Body of pancreas (tissue), 4 donors: ENCODE data around the gene TMEM255B. TPM values are rescaled to one million over a fixed set of nuclear protein-coding genes. Genes with fewer than 3 reads are reported as not detected.
"Not testable (repeated sequence)": the region's sequence is repeated elsewhere in the genome, so short reads cannot be mapped to it uniquely, and the experiment has no call there.

Experiments used
- ATAC-seq: fragments of 150-250 bp; one replicate; pipeline ENCODE4 v1.9.1; 2016
- DNase-seq, 4 donors: peaks; one replicate each; pipeline ENCODE4 v3.0.0-alpha.2; 2019
- H3K27ac ChIP-seq, 4 donors: fragments of 200-600 bp; sonication (generic); 1 replicate in 3 of 4; 2 replicates in 1 of 4; pipeline versions ENCODE4 v1.5.1 to v1.6.1; 2016 to 2019; ENCODE audit warnings: mild to moderate bottlenecking in 1 of 4, mixed read lengths in 1 of 4, moderate library complexity in 1 of 4
- H3K27me3 ChIP-seq, 2 donors: fragments of 200-600 bp; sonication (generic); one replicate each; pipeline ENCODE4 v1.6.0; 2016; ENCODE audit warnings: mild to moderate bottlenecking in 1 of 2
- H3K36me3 ChIP-seq, 2 donors: fragments of 200-600 bp; sonication (generic); replicated peaks in 1 of 2; 2 replicates each; pipeline ENCODE4 v1.5.1; 2016; ENCODE audit warnings: low read depth in 2 of 2; ENCODE audit not compliant: insufficient read depth in 1 of 2
- H3K4me1 ChIP-seq: fragments of 200-600 bp; sonication (generic); one replicate; pipeline ENCODE4 v1.6.0; 2016
- H3K4me3 ChIP-seq, 2 donors: fragments of 200-600 bp; sonication (generic); 1 replicate in 1 of 2; 2 replicates in 1 of 2; pipeline ENCODE4 v1.5.1; 2016 to 2019
- H3K9me3 ChIP-seq, 3 donors: fragments of 200-600 bp; sonication (generic); 1 replicate in 2 of 3; 2 replicates in 1 of 3; pipeline ENCODE4 v1.5.1; 2016
- POLR2A ChIP-seq, 3 donors: fragments of 450-650 bp; IDR thresholded peaks; one replicate each; pipeline ENCODE4 v1.6.1; 2016; ENCODE audit warnings: antibody characterized with exemption in 3 of 3, mild to moderate bottlenecking in 2 of 3
- WGBS, 2 donors: methylation state at CpG; one replicate each; pipeline ENCODE4 v1.1.5; 2017; 5-methylcytosine and 5-hydroxymethylcytosine counted together
- intact Hi-C: fragments of 100-400 bp; cut with DNase I; formaldehyde crosslinking; loops from one replicate; pipeline ENCODE4 v1.15.1; 2023
- total RNA-seq, 2 donors: library from RNA; depleted of rRNA; stranded (reverse); fragments of >200 nt; gene quantifications; one replicate each; pipeline ENCODE4 v1.1.0, GENCODE V29; 2016
- TF ChIP-seq, protein P1 (sequence below), 7 experiments: fragments of 450-650 bp in 4 of 7; fragments of 200-600 bp in 3 of 7; sonication (generic) in 3 of 7; IDR thresholded peaks; one replicate each; pipeline ENCODE4 v1.5.1; 2016 to 2019; ENCODE audit warnings: antibody characterized with exemption in 7 of 7

TMEM255B gene
- total RNA-seq, 2 donors from 2014 or later = 1.0 to 4.6 TPM

DNA sequence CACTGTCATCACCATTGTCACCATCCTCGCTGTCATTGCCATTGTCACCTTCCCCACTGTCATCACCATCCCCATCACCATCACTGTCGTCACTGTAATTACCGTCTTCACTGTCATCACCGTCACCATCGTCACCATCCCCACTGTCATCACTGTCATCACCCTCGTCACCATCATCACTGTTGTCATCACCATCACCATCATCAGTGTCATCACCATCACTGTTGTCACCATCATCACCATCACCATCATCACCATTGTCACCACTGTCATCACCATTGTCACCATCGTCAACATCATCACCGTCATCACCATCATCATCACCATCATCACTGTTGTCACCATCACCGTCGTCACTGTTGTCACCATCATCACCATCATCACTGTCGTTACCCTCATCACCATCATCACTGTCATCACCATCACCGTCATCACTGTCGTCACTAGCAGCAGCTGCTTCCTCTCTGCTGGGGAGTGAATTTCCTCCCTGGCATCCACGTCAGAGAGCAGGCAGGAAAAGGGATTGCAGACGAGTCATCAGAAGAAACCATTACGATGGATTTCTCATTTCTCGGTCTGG lies 27.3 kb downstream of the TMEM255B start:
- no peak overlapping the region for H3K27ac ChIP-seq
- DNase-seq = no peak
- no peaks in the 10 kb centered on the region for H3K36me3 ChIP-seq
- H3K9me3 ChIP-seq = no peaks in the 10 kb centered on the region
- intact Hi-C loops = no loop called here
- TF ChIP-seq, protein P1, sequence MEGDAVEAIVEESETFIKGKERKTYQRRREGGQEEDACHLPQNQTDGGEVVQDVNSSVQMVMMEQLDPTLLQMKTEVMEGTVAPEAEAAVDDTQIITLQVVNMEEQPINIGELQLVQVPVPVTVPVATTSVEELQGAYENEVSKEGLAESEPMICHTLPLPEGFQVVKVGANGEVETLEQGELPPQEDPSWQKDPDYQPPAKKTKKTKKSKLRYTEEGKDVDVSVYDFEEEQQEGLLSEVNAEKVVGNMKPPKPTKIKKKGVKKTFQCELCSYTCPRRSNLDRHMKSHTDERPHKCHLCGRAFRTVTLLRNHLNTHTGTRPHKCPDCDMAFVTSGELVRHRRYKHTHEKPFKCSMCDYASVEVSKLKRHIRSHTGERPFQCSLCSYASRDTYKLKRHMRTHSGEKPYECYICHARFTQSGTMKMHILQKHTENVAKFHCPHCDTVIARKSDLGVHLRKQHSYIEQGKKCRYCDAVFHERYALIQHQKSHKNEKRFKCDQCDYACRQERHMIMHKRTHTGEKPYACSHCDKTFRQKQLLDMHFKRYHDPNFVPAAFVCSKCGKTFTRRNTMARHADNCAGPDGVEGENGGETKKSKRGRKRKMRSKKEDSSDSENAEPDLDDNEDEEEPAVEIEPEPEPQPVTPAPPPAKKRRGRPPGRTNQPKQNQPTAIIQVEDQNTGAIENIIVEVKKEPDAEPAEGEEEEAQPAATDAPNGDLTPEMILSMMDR (IDR thresholded peaks at IDR 0.05) = no peak
- TF ChIP-seq POLR2A (IDR thresholded peaks at IDR 0.05) = no peak
- no peak overlapping the region for H3K4me3 ChIP-seq
- ATAC-seq = no peak
- no peaks in the 10 kb centered on the region for H3K4me1 ChIP-seq
- 75 to 76% methylated on average over 16 to 17 of the region's 17 CpGs for WGBS, 2 donors
- H3K27me3 ChIP-seq = no peaks in the 10 kb centered on the region

DNA sequence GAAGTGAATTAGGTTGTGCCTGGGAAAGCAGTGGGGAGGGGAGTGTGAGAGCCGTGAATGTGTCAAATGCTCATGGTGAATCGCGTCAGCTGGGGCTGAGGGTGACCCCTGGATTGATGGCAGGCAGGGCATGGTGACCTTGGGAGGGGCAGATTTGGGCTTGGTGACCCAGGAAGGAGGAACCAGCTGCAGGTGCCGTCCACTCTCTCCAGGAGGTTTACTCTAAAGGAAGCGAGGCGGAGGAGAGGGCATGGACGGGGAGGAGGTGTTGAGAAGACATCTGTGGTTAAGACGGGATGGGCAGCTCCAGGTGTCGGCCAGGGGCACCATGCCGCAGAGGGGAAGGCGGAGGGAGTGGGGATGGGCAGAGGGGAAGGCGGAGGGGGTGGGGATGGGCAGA lies 28.7 kb downstream of the TMEM255B start:
- 60% methylated on average over 8 to 11 of the region's 12 CpGs for WGBS, 2 donors
- TF ChIP-seq, protein P1 (IDR thresholded peaks at IDR 0.05) = no peak
- TF ChIP-seq POLR2A (IDR thresholded peaks at IDR 0.05) = no peak
- ATAC-seq (no peak), DNase-seq (no peak)
- Histone ChIP-seq H3K27me3 (no peaks in the 10 kb centered on the region), H3K36me3 (no peaks in the 10 kb centered on the region), H3K4me1 (no peaks in the 10 kb centered on the region), H3K27ac (no peak overlapping the region), H3K9me3 (no peaks in the 10 kb centered on the region), H3K4me3 (no peak overlapping the region)
- intact Hi-C loops = no loop called here

DNA sequence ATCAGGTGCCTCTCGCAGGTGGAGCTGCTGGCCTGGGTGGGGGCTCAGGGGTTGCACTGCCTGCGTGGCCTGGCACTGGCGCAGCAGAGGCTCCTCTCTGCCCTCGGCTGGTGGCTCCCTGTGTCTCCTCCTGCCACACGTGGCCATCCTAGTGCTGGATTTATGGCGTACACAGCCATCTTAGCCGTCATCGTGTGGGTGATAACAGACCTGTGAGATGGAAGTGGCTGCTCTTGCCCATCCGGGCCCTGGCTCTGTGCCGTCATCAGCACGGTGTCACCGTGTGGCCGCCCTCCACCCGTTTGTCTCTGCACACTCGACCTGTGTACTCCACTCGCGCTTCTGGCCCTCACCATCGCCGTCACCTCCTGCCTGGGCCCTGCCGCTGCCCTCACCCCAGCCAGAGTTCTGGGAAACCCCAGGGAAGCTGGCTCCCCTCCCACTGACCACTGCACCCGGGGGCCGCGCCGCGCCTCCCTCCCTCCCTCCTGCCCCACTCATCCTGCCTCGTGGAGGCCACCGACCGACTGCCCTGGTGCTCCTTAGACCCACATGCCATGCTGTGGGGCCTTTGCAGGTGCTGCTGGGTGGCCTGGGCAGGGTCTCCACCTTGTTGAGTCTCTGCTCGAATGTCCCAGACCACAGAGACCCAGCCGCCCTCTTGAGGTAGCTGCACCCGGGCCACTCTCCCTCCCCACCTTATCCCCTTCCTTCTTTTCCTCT lies 29.5 kb downstream of the TMEM255B start:
- WGBS, 2 donors = 74 to 83% methylated on average over 25 of the region's 31 CpGs
- Histone ChIP-seq H3K4me3 (no peak overlapping the region), H3K27me3 (no peaks in the 10 kb centered on the region), H3K27ac (no peak overlapping the region), H3K9me3 (no peaks in the 10 kb centered on the region), H3K4me1 (no peaks in the 10 kb centered on the region), H3K36me3 (no peaks in the 10 kb centered on the region)
- intact Hi-C loops = no loop called here
- ATAC-seq (no peak), DNase-seq (no peak)
- TF ChIP-seq, protein P1 (IDR thresholded peaks at IDR 0.05) = no peak
- no peak for TF ChIP-seq POLR2A (IDR thresholded peaks at IDR 0.05)

DNA sequence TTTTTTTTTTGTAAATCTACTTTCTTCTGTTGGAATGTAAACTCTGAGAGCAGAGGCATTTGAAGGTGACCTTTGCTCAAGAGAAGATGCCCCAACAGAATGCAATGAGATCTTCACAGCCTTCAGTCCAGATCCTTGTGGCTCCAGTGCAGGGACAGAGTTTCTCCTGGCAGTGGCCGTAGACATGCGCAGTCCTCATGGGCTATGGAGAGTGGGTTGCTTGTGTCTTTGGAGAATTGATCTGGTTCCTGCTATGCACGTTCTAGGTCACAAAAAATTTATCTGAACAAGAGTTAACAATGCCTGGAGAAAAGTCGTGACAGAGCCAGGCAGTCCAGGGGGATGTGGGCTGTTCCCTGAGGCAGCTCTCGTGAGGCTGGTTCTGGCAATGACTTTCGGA lies 30.1 kb downstream of the TMEM255B start:
- intact Hi-C loops = no loop called here
- Histone ChIP-seq H3K9me3 (no peaks in the 10 kb centered on the region), H3K4me3 (no peak overlapping the region), H3K4me1 (no peaks in the 10 kb centered on the region), H3K36me3 (no peaks in the 10 kb centered on the region), H3K27ac (no peak overlapping the region), H3K27me3 (no peaks in the 10 kb centered on the region)
- ATAC-seq = no peak
- no peak for DNase-seq
- 57 to 58% methylated on average over 6 of the region's 6 CpGs for WGBS, 2 donors
- no peak for TF ChIP-seq POLR2A (IDR thresholded peaks at IDR 0.05)
- TF ChIP-seq, protein P1 (IDR thresholded peaks at IDR 0.05) = no peak

DNA sequence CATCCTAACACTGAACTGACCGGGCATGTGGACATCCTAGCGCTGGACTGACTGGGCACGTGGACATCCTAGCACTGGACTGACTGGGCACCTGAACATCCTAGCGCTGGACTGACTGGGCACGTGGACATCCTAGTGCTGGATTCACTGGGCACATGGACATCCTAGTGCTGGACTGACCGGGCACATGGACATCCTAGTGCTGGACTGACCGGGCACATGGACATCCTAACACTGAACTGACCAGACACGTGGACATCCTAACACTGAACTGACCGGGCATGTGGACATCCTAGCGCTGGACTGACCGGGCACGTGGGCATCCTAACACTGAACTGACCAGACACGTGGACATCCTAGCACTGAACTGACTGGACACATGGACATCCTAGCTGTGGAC lies 30.9 kb downstream of the TMEM255B start:
- H3K27ac ChIP-seq, H3K4me1 ChIP-seq, H3K27me3 ChIP-seq, H3K36me3 ChIP-seq, DNase-seq, ATAC-seq, intact Hi-C loops, H3K4me3 ChIP-seq, H3K9me3 ChIP-seq: not testable (repeated sequence)
- 57% methylated on average over 12 of the region's 13 CpGs; no CpG with 5 or more reads in 1 of the 2 donors for WGBS, 2 donors
